Endothelial cell of umbilical vein (primary cell): ENCODE data around the gene TAPBPL. TPM values are rescaled to one million over a fixed set of nuclear protein-coding genes. Genes with fewer than 3 reads are reported as not detected.

Experiments used
- BruUV-seq: library from RNA; stranded (reverse); fragments of 400-500 nt; replicated peaks from 2 replicates; lab custom pipeline; 2021; lab: Mats Ljungman, UMichigan
- CTCF ChIA-PET: fragments of 300-600, 350-600 bp; sonication (Branson Sonifier 250); formaldehyde crosslinking; loops from one replicate; lab custom pipeline; 2021; ENCODE audit warnings: antibody characterized with exemption, inconsistent platforms; lab: Charles Lee
- POLR2A ChIA-PET: fragments of 300-600, 350-600 bp; sonication (Branson Sonifier 250); formaldehyde crosslinking; loops from one replicate; lab custom pipeline; 2021; ENCODE audit warnings: antibody characterized with exemption, inconsistent platforms; lab: Charles Lee
- DNase-seq: peaks from one replicate; pipeline ENCODE4 v3.0.0-alpha.2; 2011; ENCODE audit warnings: low read depth, low spot score
- FAIRE-seq: peaks from 2 replicates; lab custom pipeline; 2011; peaks lifted over from hg19 to GRCh38; lab: Jason Lieb, UNC
- H2AFZ ChIP-seq: 2 replicates; pipeline ENCODE4 v1.6.0; 2012; ENCODE audit warnings: low read depth, low read length, control low read depth, inconsistent platforms
- H3K27ac ChIP-seq: 2 replicates; pipeline ENCODE4 v1.5.1; 2011; ENCODE audit warnings: low read depth, mild to moderate bottlenecking, control low read depth, low read length, moderate library complexity; ENCODE audit not compliant: insufficient read depth
- H3K27me3 ChIP-seq, 2 experiments: 2 replicates each; pipeline versions ENCODE4 v1.6.0 to v1.6.1; 2011; ENCODE audit warnings: low read length in 2 of 2, mixed read lengths in 1 of 2; ENCODE audit not compliant: control insufficient read depth in 2 of 2, insufficient read depth in 2 of 2
- H3K36me3 ChIP-seq, 2 experiments: 2 replicates in 1 of 2; 3 replicates in 1 of 2; pipeline ENCODE4 v1.5.1; 2011; ENCODE audit warnings: low read length in 2 of 2, mild to moderate bottlenecking in 1 of 2, moderate library complexity in 1 of 2; ENCODE audit not compliant: control insufficient read depth in 2 of 2, insufficient read depth in 2 of 2; ENCODE audit errors: extremely low read depth in 1 of 2
- H3K4me1 ChIP-seq: 3 replicates; pipeline ENCODE4 v1.5.1; 2011; ENCODE audit warnings: mild to moderate bottlenecking, low read length; ENCODE audit not compliant: control insufficient read depth, insufficient read depth; ENCODE audit errors: extremely low read depth
- H3K4me2 ChIP-seq: 2 replicates; pipeline ENCODE4 v1.6.1; 2011; ENCODE audit warnings: low read length, control low read depth, mixed read lengths; ENCODE audit not compliant: insufficient read depth
- H3K4me3 ChIP-seq, 3 experiments: fragments of 200-600 bp in 1 of 3; sonication (generic), shearing (Covaris generic) in 1 of 3; replicated peaks in 1 of 3; 2 replicates each; pipeline ENCODE4 v1.5.1; 2011 to 2016; ENCODE audit warnings: control low read depth in 3 of 3, low read length in 3 of 3, mild to moderate bottlenecking in 2 of 3, inconsistent platforms in 1 of 3, low read depth in 1 of 3, moderate library complexity in 1 of 3; ENCODE audit not compliant: insufficient read depth in 1 of 3
- H3K79me2 ChIP-seq: 2 replicates; pipeline ENCODE4 v1.6.0; 2012; ENCODE audit warnings: low read length, inconsistent platforms; ENCODE audit not compliant: control insufficient read depth, insufficient read depth
- H3K9ac ChIP-seq: replicated peaks from 2 replicates; pipeline ENCODE3; 2011; ENCODE audit warnings: low read length, control low read depth; ENCODE audit not compliant: insufficient read depth; ENCODE audit errors: extremely low read depth
- H3K9me1 ChIP-seq: replicated peaks from 3 replicates; pipeline ENCODE4 v1.6.0; 2011; ENCODE audit warnings: mild to moderate bottlenecking, low read length; ENCODE audit not compliant: control insufficient read depth, insufficient read depth; ENCODE audit errors: extremely low read depth
- H3K9me3 ChIP-seq: replicated peaks from 2 replicates; pipeline ENCODE4 v1.5.1; 2012; ENCODE audit warnings: low read length, inconsistent platforms; ENCODE audit not compliant: control insufficient read depth, insufficient read depth
- H4K20me1 ChIP-seq: replicated peaks from 2 replicates; pipeline ENCODE3; 2011; ENCODE audit warnings: mild to moderate bottlenecking, low read length; ENCODE audit not compliant: control insufficient read depth, insufficient read depth; ENCODE audit errors: extremely low read depth
- EZH2 ChIP-seq: IDR thresholded peaks from 2 replicates; pipeline ENCODE4 v1.6.1; 2012; ENCODE audit warnings: borderline replicate concordance, low read depth, mild to moderate bottlenecking, moderate library complexity, low read length, inconsistent platforms; ENCODE audit not compliant: severe bottlenecking
- FOS ChIP-seq: IDR thresholded peaks from 2 replicates; pipeline ENCODE4 v1.6.1; 2011; ENCODE audit warnings: mild to moderate bottlenecking, low read length, moderate library complexity, borderline replicate concordance; ENCODE audit not compliant: insufficient read depth
- GATA2 ChIP-seq: IDR thresholded peaks from 2 replicates; pipeline ENCODE4 v1.7.0; 2011; ENCODE audit warnings: low read depth, mild to moderate bottlenecking, moderate library complexity, mixed read lengths, low read length; ENCODE audit not compliant: insufficient read length, insufficient read depth
- JUN ChIP-seq: IDR thresholded peaks from 2 replicates; pipeline ENCODE4 v1.6.1; 2011; ENCODE audit warnings: borderline replicate concordance, low read depth; ENCODE audit not compliant: insufficient read length, insufficient read depth
- MYC ChIP-seq: IDR thresholded peaks from one replicate; pipeline ENCODE4 v1.6.1; 2011; ENCODE audit warnings: mild to moderate bottlenecking, low read depth, low read length
- POLR2A ChIP-seq: IDR thresholded peaks from 2 replicates; pipeline ENCODE4 v1.6.1; 2012; ENCODE audit warnings: low read depth, mild to moderate bottlenecking, control low read depth, low read length
- POLR2AphosphoS5 ChIP-seq: IDR thresholded peaks from 2 replicates; pipeline ENCODE4 v1.6.1; 2012; ENCODE audit warnings: low read depth, mild to moderate bottlenecking, control low read depth, low read length, moderate library complexity; ENCODE audit not compliant: insufficient read depth
- dilution Hi-C: fragments of 300-500 bp; cut with MboI; formaldehyde crosslinking; loops from one replicate; pipeline ENCODE4 v1.15.0; 2019; ENCODE audit warnings: low sequenced_read_pairs; ENCODE audit not compliant: extremely low pct_ligation_motif_present
- intact Hi-C: fragments of 100-400 bp; cut with micrococcal nuclease; formaldehyde crosslinking; loops from one replicate; pipeline ENCODE4 v1.10.0; 2022
- polyA plus RNA-seq, 4 experiments: library from polyadenylated mRNA; depleted of rRNA in 3 of 4; stranded (reverse) in 3 of 4; unstranded in 1 of 4; fragments of >200 nt; gene quantifications; 2 replicates each; pipeline versions ENCODE4 v1.2.1 to v1.2.3, GENCODE V29; 2011 to 2012; ENCODE audit warnings: missing spikeins in 1 of 4
- total RNA-seq: library from RNA; stranded (reverse); gene quantifications from 2 replicates; pipeline ENCODE4 v1.2.3, GENCODE V29; 2021
- TF ChIP-seq, protein P1 (sequence below): IDR thresholded peaks from 2 replicates; pipeline ENCODE4 v1.6.1; 2011; ENCODE audit not compliant: insufficient read depth, insufficient read length
- TF ChIP-seq, protein P2 (sequence below), 2 donors: IDR thresholded peaks; 1 replicate in 1 of 2; 2 replicates in 1 of 2; pipeline ENCODE4 v1.5.1; 2011; ENCODE audit warnings: low read length in 2 of 2, mild to moderate bottlenecking in 2 of 2, moderate library complexity in 2 of 2, control low read depth in 1 of 2, inconsistent platforms in 1 of 2, low read depth in 1 of 2; ENCODE audit not compliant: insufficient read depth in 1 of 2; ENCODE audit errors: extremely low read depth in 1 of 2

The TAPBPL gene
- total and polyA plus RNA-seq, 2 donors (not counting 3 experiments of a cell fraction or from before 2014, with no cell fraction given), result 11.7 to 28.6 TPM

DNA sequence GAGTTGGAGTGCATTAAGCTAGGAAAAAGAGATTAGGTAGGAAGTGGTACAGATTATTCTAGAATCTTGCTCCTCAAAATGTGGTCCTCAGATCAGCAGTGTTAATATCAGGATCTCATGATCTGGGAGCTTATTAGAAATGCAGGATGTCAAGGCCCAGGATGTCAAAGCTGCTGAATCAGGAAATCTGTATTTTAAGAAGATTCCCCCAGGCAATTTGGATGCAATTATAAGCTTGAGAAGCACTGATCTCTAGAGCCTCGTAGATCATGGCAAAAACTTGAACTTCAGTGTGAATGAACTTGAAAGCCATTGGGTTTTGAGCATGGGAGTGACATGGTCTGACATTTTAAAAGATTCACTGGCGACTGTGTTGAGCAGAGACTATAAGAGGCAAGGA, 48.6 kb downstream of the TAPBPL start:
- dilution Hi-C loops, result no loop called here
- POLR2A ChIA-PET, result interaction anchor here (0.7 to 1.1 kb wide), 2 partner anchors 19 to 30 kb away, joined by 3 read pairs; partner anchors contain the start of gene VAMP1
- no peak for FAIRE-seq

More for the DNA sequence above, 48.6 kb downstream of the TAPBPL start:
- Histone ChIP-seq H2AFZ (no peak overlapping the region), H3K27ac (no peak overlapping the region), H3K36me3 (peaks cover 2 to 3% of the 10 kb centered on the region in 2 experiments), H4K20me1 (no peaks in the 10 kb centered on the region), H3K9me1 (no peaks in the 10 kb centered on the region), H3K9me3 (no peaks in the 10 kb centered on the region), H3K4me2 (no peak overlapping the region), H3K4me1 (peaks cover 2% of the 10 kb centered on the region), H3K4me3 (no peak overlapping the region), H3K9ac (no peak overlapping the region), H3K79me2 (peaks cover 52% of the 10 kb centered on the region), H3K27me3 (no peaks in the 10 kb centered on the region)
- intact Hi-C loops, result no loop called here
- BruUV-seq, result no TSS peak
- TF ChIP-seq EZH2 (no peak), FOS (no peak), GATA2 (no peak), JUN (no peak), MYC (no peak), POLR2A (no peak), POLR2AphosphoS5 (no peak)
- TF ChIP-seq, protein P1, sequence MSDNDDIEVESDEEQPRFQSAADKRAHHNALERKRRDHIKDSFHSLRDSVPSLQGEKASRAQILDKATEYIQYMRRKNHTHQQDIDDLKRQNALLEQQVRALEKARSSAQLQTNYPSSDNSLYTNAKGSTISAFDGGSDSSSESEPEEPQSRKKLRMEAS, result no peak
- TF ChIP-seq, protein P2, sequence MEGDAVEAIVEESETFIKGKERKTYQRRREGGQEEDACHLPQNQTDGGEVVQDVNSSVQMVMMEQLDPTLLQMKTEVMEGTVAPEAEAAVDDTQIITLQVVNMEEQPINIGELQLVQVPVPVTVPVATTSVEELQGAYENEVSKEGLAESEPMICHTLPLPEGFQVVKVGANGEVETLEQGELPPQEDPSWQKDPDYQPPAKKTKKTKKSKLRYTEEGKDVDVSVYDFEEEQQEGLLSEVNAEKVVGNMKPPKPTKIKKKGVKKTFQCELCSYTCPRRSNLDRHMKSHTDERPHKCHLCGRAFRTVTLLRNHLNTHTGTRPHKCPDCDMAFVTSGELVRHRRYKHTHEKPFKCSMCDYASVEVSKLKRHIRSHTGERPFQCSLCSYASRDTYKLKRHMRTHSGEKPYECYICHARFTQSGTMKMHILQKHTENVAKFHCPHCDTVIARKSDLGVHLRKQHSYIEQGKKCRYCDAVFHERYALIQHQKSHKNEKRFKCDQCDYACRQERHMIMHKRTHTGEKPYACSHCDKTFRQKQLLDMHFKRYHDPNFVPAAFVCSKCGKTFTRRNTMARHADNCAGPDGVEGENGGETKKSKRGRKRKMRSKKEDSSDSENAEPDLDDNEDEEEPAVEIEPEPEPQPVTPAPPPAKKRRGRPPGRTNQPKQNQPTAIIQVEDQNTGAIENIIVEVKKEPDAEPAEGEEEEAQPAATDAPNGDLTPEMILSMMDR (IDR thresholded peaks at IDR 0.05; ENCODE audit: extremely low read depth in 1 of 2, insufficient read depth in 1 of 2, low read depth in 1 of 2, low read length in 2 of 2), result no peak
- CTCF ChIA-PET, result interaction anchor here (0.9 to 1.3 kb wide), 4 partner anchors 10 to 35 kb away, joined by 3 to 4 read pairs (median 3); no protein-coding TSS in a partner anchor
- no peak for DNase-seq
